DMS153 treated with DMSO at 0.1 percent for 48 hours (cell line): ENCODE results near the gene CPEB1.
"Not testable (repeated sequence)": the region's sequence is repeated elsewhere in the genome, so short reads cannot be mapped to it uniquely, and the experiment has no call there.

Experiments used
- DNase-seq: peaks from one replicate; lab custom pipeline; 2025; ENCODE audit not compliant: unreplicated experiment; lab: John Stamatoyannopoulos, UW

CPEB1 gene

DNA sequence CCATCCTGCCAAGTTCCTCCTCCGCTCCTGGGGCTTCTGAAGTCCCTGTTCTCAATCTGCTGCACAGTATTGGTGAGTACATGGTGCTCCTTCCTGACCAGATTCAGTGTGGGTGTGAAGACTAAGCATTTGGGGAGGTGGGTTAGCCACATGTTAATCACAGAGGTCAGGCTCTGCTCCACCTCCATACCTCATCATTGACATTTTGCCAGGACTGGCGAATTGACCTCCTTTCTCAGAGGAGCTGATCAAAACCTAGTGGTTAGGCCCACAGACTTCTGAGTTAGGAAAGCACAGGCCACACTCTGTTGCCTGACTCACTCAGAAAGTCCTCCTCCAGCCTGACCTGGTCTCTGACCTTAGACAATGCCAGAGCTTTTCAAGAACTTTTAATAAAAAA lies 98.5 kb downstream of the CPEB1 start:
- no peak for DNase-seq

DNA sequence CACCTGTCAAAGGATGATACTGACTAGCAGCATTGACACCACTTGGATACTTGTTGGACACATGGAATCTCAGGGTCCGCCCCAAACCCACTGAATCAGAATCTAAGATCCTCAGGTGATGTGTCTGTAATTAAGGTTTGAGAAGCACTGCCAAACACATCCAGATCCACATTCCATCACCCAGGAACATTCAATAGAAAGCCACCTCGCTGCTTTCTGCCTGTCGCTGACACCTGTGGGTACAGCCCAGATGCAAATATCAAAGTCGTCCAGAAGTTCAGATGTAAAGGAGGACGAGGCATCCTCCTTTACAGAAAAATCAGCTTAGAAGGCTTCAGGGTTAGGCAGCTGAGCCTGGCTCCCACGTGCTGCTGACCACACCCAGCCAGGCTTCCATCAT lies 101.7 kb downstream of the CPEB1 start:
- no peak for DNase-seq

- DNase-seq, result no peak
Observed at GRCh38 chr15:82545002-82545401, 102.2 kb downstream of the CPEB1 start.

DNA sequence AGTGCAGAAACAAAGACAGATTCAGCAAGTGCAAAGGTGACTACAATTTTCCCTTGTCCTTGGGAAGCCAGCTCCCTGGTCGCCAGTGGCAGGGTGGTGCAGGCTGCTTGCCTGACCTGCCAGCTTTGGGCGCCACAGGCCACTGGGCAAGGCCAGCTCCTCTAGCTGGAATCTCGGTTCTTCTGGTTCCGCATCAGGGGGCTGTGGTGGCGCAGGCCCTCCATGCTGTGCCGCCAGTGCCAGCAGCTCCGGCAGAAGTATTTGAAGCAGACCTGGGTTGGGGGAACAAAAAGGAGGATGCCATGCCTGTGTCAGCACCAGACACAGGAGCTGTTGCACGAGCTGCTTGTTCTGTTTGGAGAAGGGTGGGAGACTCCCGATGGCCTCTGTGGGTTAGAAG lies 102.7 kb downstream of the CPEB1 start:
- no peak for DNase-seq

DNA sequence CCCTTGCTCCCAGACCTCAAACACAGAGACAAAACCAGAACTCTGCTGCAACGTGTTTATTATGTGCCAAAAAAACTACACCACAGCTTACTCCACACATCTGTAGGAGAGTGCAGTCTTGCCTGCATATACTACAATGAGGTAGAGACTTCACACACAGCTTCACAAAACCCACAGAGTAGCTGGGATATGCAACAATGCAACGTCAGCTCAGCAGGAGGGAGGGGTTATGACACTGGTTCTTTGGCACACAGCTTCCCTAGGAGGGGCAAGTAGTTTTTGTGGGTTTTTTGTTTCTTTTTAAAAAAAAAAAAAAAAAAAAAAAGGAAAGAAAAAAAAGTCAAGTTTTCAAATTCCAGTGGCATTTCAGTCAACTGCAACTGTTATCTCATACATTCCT lies 104.0 kb downstream of the CPEB1 start:
- no peak for DNase-seq

DNA sequence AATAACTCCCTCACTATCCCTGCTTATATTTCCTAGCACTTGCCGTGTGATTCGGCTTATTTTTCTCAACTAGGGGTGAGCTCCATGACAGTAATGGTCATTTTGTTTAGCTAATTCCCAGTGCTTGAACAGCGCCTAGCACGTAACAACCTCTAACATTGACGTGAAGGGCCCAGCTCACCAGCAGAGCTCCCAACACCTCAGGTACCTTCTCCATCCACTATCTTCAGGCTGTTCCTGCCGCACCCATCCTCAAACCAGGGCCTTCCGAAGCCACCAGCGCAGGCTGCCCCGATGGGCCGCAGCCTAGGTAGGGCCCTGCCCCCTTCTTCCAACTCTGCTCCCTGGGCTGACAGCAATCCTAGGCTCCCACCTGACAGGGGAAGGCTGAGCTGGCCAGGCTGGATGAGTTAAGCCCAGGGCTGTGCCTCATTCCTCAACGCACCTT lies 106.2 kb downstream of the CPEB1 start:
- DNase-seq, result no peak

GRCh38 chr15:82540055-82540983 lies 106.8 kb downstream of the CPEB1 start, which contains the start of gene RPS17:
TSS of gene RPS17 (minus strand) at chr15:82540457. CDS start at chr15:82540428, 29 bp downstream.
- DNase-seq, result no peak

DNA sequence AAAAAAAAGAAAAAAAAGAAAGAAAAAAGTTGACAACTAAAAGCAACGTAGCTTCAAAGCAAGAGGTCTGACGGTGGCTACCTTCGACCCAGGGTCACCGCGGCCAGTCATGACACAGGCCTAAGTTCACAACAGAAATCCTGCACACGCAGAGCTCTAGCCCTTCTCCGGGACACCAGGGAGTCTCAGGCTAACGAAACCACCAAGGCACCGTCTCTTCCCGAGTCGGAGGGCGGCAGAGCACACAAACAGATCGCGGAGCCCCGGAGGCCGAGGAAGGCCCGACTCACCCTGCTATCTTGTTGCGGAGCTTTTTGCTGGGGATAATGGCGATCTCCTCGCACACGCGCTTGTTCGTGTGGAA lies 107.5 kb downstream of the CPEB1 start:
- no peak for DNase-seq

DNA sequence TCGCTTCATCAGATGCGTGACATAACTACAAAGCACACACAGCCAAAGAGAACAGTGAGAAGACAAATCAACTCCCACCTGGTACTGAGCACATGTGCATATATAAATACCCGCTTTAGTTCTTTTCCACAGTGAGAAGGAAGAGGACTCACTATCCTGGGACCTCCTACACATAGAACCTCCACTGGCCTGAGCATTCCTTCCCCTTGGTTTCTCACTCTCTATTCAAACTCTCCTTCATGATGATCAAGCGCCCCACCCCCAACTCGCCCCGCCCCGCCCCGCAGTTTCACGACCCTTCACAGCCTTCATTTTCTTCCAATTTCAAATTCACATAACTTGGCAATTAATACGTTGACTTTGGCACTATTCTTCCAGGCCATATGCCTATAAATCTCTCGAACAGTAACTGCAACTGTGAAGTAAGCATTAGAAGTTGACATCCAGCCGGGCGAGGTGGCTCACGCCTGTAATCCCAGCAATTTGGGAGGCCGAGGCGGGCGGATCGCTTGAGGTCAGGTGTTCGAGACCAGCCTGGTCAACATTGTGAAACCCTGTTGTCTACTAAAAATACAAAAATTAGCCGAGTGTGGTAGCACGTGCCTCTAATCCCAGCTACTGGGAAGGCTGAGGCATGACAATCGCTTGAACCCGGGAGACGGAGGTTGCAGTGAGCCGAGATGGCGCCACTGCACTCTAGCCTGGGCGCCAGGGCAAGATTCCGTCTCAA lies 108.0 kb downstream of the CPEB1 start:
- DNase-seq, result no peak

- DNase-seq, result no peak
Observed at GRCh38 chr15:82537351-82537908, 109.7 kb downstream of the CPEB1 start.

- DNase-seq, result no peak
Observed at GRCh38 chr15:82536409-82537350, 110.5 kb downstream of the CPEB1 start.

GRCh38 chr15:82535566-82536408 lies 111.4 kb downstream of the CPEB1 start:
- DNase-seq, result no peak

DNA sequence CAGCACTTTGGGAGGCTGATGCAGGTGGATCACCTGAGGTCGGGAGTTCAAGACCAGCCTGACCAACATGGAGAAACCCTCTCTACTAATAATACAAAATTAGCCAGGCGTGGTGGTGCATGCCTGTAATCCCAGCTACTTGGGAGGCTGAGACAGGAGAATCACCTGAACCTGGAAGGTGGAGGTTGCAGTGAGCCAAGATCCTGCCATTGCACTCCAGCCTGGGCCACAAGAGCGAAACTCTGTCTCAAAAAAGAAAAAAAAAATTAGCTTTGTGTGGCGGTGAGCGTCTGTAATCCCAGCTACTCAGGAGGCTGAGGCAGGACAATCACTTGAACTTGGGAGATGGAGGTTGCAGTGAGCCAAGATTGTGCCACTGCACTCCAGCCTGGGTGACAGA lies 112.0 kb downstream of the CPEB1 start:
- not testable (repeated sequence) for DNase-seq

- DNase-seq, result not testable (repeated sequence)
Observed at GRCh38 chr15:82534457-82534861, 112.7 kb downstream of the CPEB1 start.

DNA sequence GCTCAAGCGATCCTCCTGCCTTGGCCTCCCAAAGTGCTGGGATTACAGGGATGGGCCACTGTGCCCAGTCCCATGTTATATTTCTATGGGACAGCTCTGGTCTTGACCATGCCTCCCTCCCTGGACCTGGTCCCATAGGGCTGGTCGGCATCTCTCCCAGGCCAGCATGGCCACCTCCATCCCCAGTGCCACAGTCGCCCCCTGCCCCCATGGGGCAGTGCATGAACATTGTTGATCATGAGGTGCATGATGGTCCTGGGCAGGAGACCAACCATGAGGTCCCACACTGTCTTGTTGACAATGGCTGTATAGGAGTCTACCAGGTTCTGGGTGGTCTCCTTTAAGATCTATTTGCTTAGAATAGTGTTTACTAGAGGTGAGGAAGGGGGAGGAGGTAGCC lies 113.4 kb downstream of the CPEB1 start:
- no peak for DNase-seq

DNA sequence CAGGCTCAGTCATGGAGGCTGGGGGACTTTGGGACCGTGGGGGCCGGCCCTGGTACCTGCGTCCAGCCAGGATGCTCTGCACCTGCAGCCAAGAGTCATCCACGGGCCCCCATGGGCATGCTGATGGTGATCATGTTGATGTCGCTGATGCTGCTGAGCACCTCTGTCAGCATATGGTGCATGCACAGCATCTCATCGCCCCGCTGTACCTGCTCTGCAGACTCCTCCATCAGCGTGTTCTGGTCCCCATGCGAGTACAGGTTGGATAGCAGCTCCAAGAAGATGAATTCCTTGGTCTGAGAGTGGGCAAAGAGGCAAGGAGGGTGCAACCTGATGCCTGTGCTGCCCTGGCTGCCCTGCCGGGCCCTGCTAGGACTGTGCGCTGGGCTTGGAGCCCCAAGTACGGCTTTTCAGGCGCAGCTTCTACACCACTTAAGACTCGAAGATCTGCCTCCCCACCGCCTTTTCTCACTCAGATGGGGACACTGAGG lies 114.1 kb downstream of the CPEB1 start:
- DNase-seq, result no peak

GRCh38 chr15:82532383-82532990 lies 114.7 kb downstream of the CPEB1 start:
- DNase-seq, result no peak

DNA sequence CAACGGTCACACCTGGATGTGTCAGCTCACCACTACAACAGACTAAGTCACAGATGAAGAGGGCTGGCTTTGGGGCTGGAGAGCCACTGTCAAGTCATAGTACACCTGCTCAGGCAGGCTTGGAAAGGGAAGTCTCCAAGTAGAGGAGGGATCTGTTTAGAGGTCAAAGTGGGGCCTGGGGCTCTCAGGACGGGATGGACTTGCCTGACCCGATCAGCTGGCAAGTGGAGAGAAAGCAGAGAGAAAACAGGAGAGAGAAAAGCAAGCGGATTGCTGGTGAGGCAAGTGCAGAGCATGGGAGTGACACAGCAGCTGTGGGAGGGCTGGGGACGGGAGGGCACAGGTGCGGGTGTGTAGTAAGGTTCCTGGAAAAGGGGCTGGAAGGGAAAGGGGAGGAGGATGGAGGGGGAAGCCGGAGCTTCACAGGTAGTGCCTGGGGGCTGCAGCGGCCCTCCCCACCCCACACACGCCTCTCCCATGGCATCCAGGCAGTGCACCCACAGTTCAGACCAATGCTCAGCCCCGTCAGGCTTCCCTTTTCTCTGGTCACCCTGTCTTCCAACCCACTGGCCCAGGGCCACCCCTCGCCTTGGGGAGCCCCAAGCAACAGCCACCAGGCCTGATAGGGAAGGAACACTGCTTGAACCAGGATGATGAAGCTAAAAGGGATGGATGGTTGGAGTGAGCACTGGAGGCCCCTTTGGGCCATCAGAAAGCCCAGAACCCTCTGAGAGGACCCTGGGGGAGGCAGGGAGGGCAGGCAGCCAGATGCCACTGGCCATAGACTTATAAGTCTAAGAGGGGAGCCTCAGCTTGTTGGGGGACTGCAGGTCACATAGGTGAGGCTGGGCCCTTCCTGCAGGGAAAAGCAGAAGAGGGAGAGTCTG lies 115.4 kb downstream of the CPEB1 start:
- DNase-seq, result no peak
